ENCODE measurements around the gene HSPA9.

Gene HSPA9

DNA sequence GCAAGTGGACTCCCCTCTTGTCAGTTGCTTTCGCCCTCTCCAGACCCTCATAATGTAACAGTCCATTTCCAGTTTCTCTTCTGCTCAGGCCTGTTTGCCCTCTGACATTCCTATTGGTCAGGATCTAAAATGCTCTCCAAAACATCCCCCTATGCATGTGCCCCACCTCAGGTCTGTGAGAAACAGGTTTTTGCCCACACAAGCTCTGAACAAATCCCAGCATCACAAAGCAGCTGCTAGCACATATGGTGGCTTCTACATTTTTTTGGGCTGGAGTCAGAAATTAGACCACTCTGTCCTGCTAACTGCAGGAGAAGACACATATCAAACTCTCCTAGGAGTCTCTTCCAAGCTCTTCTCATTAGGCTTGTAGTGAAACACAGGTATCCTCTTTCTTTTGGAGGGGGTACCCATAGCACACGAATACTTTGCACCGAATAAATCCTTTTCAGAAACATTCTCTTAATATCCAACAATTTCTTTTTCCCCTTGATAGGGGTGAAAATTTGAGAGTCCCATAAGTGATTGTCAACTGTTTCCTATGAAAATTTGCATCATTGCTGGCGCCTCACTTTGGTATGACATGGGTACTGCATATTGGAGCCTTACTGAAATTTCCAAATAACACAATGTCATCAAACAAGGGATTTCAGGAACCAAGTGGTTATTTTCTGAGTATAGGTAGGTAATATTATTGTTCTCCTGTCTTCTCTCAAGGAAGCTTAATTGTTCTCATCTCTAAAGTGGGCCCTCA is 19.3 kb upstream of the HSPA9 start:
- DNase-seq: no peak

GRCh38 chr5:138588013-138588788 is 13.0 kb upstream of the HSPA9 start:
- DNase-seq: no peak

DNA sequence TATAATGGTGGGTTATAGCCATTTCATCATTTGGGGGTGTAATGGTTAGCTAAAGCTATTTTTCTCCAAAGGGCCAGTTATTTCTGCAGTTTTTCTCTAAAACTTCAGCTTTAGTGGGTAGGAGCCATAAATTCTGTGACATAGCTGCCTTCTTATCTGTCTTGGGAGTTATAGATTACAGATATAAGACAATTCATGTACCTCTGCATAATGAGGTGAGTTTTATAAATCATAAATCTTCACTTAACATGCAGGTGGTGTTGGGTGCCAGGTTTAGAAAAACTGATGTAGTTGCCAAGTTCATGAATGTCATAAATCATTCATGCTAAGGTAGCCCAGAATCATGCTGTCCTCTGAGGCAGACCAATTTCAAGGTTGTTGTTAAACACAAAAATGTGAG is 10.0 kb upstream of the HSPA9 start:
- no peak for DNase-seq

- no peak for DNase-seq
These were observed 8.9 kb upstream of the HSPA9 start for GRCh38 chr5:138583984-138584637.

DNA sequence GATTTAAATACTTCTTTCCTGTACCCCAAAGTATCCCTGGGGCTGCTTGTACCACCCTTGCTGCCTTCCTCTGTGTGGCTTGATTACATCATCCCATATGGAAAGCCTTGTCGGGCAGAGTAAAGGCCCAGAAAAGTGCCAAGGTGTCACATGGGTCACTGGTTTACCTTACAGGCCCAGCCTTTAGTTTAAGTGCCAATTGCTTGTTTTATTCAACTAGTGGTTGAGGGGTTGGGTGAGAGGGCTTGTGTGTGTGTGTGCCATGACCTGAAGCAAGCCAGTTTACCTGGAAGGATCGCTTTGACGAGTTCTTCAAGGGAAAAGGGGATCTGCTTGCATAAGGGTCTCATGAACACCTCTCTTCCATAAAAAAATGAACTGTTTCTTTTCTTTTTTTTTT is 7.8 kb upstream of the HSPA9 start:
- no peak for DNase-seq

GRCh38 chr5:138580777-138581176 is 5.6 kb upstream of the HSPA9 start:
- no peak for DNase-seq

DNA sequence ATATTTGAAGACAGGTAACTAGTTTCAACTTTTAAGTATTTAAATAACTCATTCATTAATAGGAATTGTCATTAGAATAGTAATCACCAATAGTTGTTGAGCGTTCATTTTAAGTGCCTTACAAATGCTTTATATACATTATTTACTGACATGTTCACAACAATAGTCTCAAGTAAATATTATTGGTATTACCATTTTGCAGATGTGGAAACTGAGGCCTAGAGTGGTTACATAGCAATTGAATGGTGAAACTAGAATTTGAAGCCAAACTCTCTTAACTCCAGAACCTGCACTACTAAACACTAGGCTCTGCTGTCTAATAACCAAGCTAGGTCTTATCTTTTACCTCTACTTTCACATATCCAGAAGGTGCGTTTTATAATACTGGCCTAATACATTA is 4.8 kb upstream of the HSPA9 start:
- no peak for DNase-seq

GRCh38 chr5:138579517-138579863 is 4.3 kb upstream of the HSPA9 start:
- DNase-seq: no peak

DNA sequence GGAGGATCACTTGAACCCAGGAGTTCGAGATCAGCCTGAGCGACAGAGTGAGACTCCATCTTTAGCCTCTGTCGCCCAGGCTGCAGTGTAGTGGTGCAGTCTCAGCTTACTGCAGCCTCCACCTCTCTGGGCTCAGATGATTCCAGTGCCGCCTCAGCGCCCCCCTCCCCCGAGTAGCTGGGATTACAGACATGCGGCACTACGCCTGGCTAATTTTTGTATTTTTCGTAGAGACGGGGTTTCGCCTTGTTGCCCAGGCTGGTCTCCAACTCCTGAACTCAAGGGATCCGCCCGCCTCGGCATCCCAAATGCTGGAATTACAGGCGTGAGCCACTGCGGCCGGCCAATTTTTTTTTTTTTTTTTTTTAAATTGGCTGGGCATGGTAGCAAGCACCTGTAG is 2.3 kb upstream of the HSPA9 start:
- DNase-seq: no peak

DNA sequence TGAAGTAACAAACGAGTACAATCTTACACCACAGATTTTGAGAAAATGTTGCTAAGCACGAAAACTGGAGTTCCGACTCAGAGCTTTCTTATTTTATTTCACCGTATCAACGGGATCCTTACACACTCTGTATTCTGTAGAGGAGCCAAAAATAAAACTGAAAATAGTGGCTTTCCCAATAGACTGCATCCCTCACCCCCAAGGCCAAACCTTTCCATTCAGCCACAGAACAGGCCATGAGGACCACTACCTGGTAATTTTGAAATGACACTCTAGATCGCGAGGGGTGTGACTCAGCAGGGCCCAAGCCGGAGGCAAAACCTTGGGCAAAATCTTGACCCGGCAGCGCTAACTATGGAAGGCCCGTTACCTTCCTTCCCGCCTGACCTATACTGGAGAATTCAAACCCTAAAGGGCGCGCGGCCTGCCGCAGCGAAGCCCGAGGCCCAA is 432 bp downstream of the HSPA9 start:
- DNase-seq: no peak

DNA sequence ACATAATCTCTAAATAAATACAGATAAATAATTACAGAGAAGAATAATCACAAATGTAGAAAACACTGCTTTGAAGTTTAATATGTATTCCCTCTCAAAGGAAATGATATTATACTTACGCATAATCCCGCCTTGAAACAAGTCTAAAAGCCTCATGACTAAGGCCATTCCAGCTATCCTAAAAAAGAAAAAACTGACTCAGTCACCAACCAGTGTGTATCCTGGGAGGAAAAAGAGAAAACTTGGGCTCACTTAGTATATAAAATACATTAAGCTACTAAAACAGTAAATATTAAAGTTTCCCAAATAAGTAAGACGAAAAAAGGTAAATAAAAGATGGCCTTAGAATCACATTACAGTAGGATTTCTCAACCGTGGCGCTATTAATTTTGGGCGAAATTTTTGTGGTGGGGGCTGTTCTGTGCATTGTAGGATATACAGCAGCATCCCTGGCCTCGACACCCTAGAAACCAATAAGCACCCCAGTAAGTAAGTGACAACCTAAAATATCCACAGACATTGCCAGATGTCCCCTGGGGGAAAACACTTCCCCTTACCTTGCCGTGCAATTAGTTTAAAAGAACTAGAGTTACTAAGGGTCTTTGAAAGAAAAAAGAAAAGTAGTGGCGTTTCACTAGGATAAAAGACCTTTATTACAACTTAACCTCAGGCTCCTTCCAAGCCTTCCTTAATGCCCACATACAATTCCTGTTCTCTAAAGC is 1.1 kb downstream of the HSPA9 start:
- no peak for DNase-seq

GRCh38 chr5:138573223-138573622 is 2.0 kb downstream of the HSPA9 start:
- no peak for DNase-seq

DNA sequence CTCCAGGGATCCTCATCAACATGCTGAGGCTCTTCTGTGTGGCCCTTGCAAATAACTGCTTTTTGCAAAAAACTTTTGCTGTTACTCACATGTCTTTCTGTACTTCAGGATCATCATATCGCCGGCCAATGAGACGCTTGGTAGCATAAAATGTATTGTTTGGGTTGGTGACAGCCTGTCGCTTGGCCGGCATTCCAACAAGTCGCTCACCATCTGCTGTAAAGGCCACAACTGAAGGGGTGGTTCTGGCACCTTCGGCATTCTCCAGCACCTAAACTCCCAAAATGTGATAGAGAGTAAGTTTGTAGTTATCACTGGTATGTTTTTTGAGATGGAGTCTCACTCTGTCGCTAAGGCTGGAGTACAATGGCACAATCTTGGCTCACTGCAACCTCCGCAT is 4.3 kb downstream of the HSPA9 start:
- no peak for DNase-seq

- DNase-seq: no peak
These were observed 5.4 kb downstream of the HSPA9 start for GRCh38 chr5:138569782-138570181.

GRCh38 chr5:138568061-138568824 is 7.0 kb downstream of the HSPA9 start:
- DNase-seq: no peak

DNA sequence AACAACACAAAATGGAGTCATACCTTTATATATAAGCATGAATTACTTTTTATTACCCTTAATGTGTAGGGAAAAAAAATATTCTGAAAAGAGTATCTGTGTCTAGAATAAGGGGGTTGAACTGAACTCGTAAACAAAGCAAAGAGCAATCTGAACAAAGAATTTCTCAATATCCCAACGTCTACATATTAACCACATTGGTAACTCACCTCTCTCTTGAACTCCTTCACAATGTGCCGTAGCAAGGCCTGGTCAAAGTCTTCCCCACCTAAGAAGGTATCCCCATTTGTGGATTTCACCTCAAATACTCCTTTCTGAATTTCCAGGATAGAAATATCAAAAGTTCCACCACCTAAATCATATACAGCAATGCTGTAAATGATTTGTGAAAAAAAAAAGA is 8.4 kb downstream of the HSPA9 start:
- no peak for DNase-seq

DNA sequence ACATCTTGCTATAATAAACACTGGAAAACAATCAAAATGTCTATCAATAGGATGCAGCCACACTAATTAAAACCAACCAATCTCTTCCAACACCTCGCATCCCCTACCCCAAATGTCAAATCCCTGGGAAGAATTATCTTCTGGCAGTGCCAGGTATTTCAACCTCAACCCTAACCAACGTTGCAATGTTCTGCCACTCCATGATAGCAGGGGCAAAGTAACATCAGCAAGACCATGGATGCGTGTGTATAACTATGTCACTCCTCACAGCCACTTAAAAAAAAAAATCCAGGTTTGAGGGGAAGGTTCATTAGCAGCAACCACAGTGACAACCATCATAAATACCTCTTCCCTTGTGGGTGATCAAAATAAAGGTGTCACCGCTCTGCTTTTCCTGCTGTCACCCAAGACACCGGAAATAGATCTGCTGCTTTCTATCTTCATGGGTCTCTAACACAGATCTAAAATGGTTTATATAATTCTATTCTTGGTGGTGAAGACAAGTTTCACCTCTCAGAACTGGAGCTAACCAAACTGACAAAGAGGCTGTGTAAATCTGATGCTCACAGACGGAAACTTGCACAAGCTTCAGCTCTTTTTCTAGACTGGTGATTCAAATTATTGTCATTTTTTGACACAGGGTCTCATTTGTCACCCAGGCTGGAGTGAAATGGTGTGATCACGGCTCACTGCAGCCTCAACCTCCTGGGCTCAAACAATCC is 9.9 kb downstream of the HSPA9 start:
- DNase-seq: no peak

GRCh38 chr5:138564242-138564641 is 11.0 kb downstream of the HSPA9 start:
- no peak for DNase-seq

GRCh38 chr5:138563340-138564118 is 11.7 kb downstream of the HSPA9 start:
- no peak for DNase-seq

DNA sequence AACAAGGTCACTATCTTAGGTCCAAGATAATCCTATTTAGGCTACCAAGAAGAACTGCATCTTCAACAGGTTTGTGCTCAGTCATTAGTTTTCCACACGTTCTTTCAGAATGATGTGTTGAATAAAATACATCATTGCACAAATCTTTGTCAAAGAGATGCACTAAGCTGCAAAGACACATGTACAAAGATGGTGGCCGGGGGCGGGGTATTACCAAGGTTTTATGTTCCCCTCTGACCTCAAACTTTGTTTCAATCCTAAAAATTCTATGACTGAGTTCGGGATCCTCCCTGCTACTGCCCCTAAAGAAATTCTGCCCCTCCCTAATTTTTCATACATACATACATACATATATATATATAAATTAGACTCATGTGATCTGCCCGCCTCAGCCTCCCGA is 14.2 kb downstream of the HSPA9 start:
- DNase-seq: no peak

DNA sequence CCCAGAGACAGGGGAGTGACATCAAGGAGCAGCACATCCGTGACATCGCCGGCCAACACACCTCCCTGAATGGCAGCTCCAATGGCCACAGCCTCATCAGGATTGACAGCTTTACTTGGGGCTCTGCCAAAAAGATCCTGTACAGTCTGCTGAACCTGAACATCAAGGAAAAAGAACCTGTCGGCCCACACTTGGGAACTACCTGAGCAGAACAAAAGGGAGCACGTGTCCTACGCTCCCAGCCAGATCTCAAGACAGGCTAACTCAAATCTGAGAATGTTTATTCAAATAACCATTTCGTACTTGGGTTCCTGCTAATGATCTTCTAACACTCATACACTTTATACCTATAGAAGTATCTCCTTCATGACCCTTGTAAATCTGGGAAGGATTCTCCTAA is 15.3 kb downstream of the HSPA9 start:
- DNase-seq: no peak

All from DMS79 treated with DMSO at 0.1 percent for 48 hours (cell line).